ENCODE data around the gene APBB2.

Gene APBB2

DNA sequence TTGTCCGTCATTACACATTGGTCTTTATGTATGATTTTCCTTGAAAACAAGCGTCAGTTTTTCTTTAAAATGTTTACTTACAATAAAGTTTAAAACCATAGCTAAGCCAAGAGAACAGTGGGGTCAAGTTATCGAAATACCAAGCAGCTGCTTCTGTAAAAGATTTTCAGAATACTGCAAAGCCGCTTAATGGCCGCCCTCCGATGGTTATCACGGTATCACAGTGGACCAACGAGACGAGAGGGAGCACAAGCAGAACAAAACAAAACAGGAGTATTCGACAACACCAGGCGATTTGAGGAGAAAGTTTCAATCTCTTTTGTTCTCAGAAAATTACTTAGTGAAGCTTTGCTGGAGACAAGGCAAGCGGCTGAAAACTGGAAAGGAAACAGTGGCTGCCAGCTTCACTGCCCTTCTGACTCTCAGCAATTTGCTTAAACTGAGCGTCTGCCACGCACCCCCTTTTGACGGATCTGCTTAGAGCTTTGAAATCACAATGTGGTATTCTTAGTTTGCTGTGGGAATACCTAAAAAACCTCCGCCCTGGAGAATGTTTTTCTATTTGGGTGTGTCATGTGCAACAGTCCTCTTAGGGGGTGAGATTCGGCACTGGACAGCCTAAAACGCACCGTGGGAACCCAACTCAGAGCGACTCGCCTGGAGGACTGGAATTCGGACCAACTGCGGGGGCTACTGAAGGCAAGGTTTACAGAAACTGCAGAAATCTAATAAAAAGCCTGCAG is 264.8 kb downstream of the APBB2 start:
- H3K4me3 ChIP-seq (ENCODE audit: low read depth, low read length): no peak overlapping the region
- TF ChIP-seq MYC (IDR thresholded peaks at IDR 0.05; ENCODE audit: low read depth, low read length): no peak
- TF ChIP-seq CTCF (IDR thresholded peaks at IDR 0.05; ENCODE audit: low read depth, low read length): no peak
- no peak for TF ChIP-seq MAX (IDR thresholded peaks at IDR 0.05; ENCODE audit: low read depth, low read length)
- no peak for DNase-seq (ENCODE audit: low read depth)

- TF ChIP-seq POLR2A (IDR thresholded peaks at IDR 0.05; ENCODE audit: extremely low read depth, insufficient read length) (no peak), CTCF (IDR thresholded peaks at IDR 0.05; ENCODE audit: low read depth, low read length) (no peak), MYC (IDR thresholded peaks at IDR 0.05; ENCODE audit: low read depth, low read length) (no peak), MAX (IDR thresholded peaks at IDR 0.05; ENCODE audit: low read depth, low read length) (no peak)
- H3K4me3 ChIP-seq (ENCODE audit: low read depth, low read length): no peak overlapping the region
- DNase-seq (ENCODE audit: low read depth): no peak
These were observed 266.3 kb downstream of the APBB2 start for GRCh38 chr4:40948014-40948413.

GRCh38 chr4:40946652-40947051 is 267.7 kb downstream of the APBB2 start:
- no peak overlapping the region for H3K4me3 ChIP-seq (ENCODE audit: low read depth, low read length)
- TF ChIP-seq POLR2A (IDR thresholded peaks at IDR 0.05; ENCODE audit: extremely low read depth, insufficient read length): no peak
- no peak for TF ChIP-seq MAX (IDR thresholded peaks at IDR 0.05; ENCODE audit: low read depth, low read length)
- no peak for TF ChIP-seq CTCF (IDR thresholded peaks at IDR 0.05; ENCODE audit: low read depth, low read length)
- no peak for TF ChIP-seq MYC (IDR thresholded peaks at IDR 0.05; ENCODE audit: low read depth, low read length)
- DNase-seq (ENCODE audit: low read depth): no peak

DNA sequence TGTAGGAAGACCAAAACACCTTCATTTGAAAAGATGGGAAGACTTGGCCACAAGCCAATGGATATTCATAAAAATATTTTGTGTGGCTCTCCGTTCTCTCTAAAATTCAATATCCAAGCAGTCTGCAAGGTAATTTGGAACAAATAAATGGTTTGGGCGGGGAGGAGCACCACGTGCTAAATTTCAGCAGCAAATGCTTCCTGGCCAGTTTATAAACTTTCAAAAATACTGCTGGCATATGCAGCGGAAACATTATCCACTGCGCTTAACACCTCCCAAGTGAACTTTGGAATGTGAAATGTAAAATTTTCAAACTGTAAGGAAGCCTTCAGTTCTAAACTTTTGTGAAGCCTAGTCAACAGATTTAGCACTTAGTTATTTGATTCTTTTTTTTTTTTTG is 273.6 kb downstream of the APBB2 start:
- no peak for TF ChIP-seq MAX (IDR thresholded peaks at IDR 0.05; ENCODE audit: low read depth, low read length)
- TF ChIP-seq MYC (IDR thresholded peaks at IDR 0.05; ENCODE audit: low read depth, low read length): no peak
- no peak for TF ChIP-seq CTCF (IDR thresholded peaks at IDR 0.05; ENCODE audit: low read depth, low read length)
- TF ChIP-seq POLR2A (IDR thresholded peaks at IDR 0.05; ENCODE audit: extremely low read depth, insufficient read length): no peak
- no peak for DNase-seq (ENCODE audit: low read depth)
- H3K4me3 ChIP-seq (ENCODE audit: low read depth, low read length): no peak overlapping the region

DNA sequence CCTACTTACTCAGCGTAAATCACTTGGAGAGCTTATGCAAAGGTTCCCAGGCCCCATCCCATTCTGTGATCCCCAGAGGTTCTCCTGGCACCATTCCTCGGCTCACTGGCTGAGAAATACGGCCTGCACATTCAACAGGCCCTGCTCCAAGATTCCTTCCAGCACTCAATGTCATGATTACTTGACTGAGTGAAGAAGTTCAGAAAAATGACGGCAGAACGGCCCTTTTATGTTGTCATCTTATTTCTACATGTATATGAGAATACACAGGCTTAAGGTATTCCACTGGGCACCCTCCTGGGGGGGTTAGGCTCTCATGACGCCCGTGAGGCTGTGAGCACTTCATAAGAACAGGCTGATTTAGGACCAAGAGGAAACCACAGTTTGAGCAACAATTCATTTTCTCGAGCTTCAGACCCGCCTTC is 274.0 kb downstream of the APBB2 start:
- no peak overlapping the region for H3K4me3 ChIP-seq (ENCODE audit: low read depth, low read length)
- no peak for TF ChIP-seq MYC (IDR thresholded peaks at IDR 0.05; ENCODE audit: low read depth, low read length)
- no peak for TF ChIP-seq MAX (IDR thresholded peaks at IDR 0.05; ENCODE audit: low read depth, low read length)
- no peak for TF ChIP-seq POLR2A (IDR thresholded peaks at IDR 0.05; ENCODE audit: extremely low read depth, insufficient read length)
- no peak for TF ChIP-seq CTCF (IDR thresholded peaks at IDR 0.05; ENCODE audit: low read depth, low read length)
- DNase-seq (ENCODE audit: low read depth): no peak

Data from NB4 (cell line).